HEK293 (cell line): ENCODE results near the gene HIF1AN.

Experiments
- CTCF ChIA-PET: fragments of 350-600 bp; formaldehyde crosslinking; extraction: SDS; loops from one replicate; lab custom pipeline; 2021; ENCODE audit warnings: antibody characterized with exemption; lab: Yijun Ruan, JAX
- POLR2A ChIA-PET: fragments of 300-600 bp; formaldehyde crosslinking; extraction: SDS; loops from one replicate; lab custom pipeline; 2020; ENCODE audit warnings: antibody characterized with exemption, inconsistent platforms; lab: Yijun Ruan, JAX
- H3K27ac ChIP-seq: fragments of 200-500 bp; sonication (Bioruptor generic); 2 replicates; pipeline ENCODE4 v1.5.1; 2014; ENCODE audit warnings: low read depth, low read length, control low read depth, inconsistent platforms; ENCODE audit errors: extremely low read depth
- H3K36me3 ChIP-seq, 2 experiments: fragments of 200-500 bp in 1 of 2; sonication (Bioruptor generic) in 1 of 2; 1 replicate in 1 of 2; 2 replicates in 1 of 2; pipeline ENCODE4 v1.5.1; 2014 to 2017; ENCODE audit warnings: inconsistent platforms in 2 of 2, low read length in 2 of 2; ENCODE audit not compliant: control insufficient read depth in 2 of 2, insufficient read depth in 1 of 2
- H3K4me1 ChIP-seq: fragments of 200-500 bp; sonication (Bioruptor generic); 2 replicates; pipeline ENCODE4 v1.5.1; 2014; ENCODE audit warnings: mild to moderate bottlenecking, low read length, inconsistent platforms; ENCODE audit not compliant: control insufficient read depth, insufficient read depth
- H3K4me3 ChIP-seq: 2 replicates; pipeline ENCODE4 v1.5.1; 2011; ENCODE audit warnings: low read depth, mild to moderate bottlenecking, control low read depth, low read length, moderate library complexity
- H3K9me3 ChIP-seq: fragments of 200-500 bp; sonication (Bioruptor generic); 2 replicates; pipeline ENCODE4 v1.5.1; 2014; ENCODE audit warnings: low read depth, low read length, inconsistent platforms; ENCODE audit not compliant: control insufficient read depth, insufficient read depth
- FEZF1 ChIP-seq: fragments of 450-650 bp; formaldehyde crosslinking; IDR thresholded peaks from 2 replicates; pipeline ENCODE4 v1.5.1; 2016; ENCODE audit warnings: missing biosample characterization, missing genetic modification characterization
- SP3 ChIP-seq: fragments of 450-650 bp; formaldehyde crosslinking; IDR thresholded peaks from 2 replicates; pipeline ENCODE4 v1.5.1; 2016; ENCODE audit warnings: missing biosample characterization, missing genetic modification characterization
- TCF7L2 ChIP-seq: IDR thresholded peaks from 2 replicates; pipeline ENCODE4 v1.6.1; 2011; ENCODE audit warnings: low read depth, mild to moderate bottlenecking, inconsistent platforms, low read length, moderate library complexity, borderline replicate concordance
- ZNF292 ChIP-seq: fragments of 450-650 bp; formaldehyde crosslinking; IDR thresholded peaks from 2 replicates; pipeline ENCODE4 v1.5.1; 2016; ENCODE audit warnings: low read depth, missing biosample characterization, missing genetic modification characterization, borderline replicate concordance
- ZNF394 ChIP-seq: fragments of 450-650 bp; formaldehyde crosslinking; IDR thresholded peaks from 2 replicates; pipeline ENCODE4 v1.5.1; 2016; ENCODE audit warnings: missing biosample characterization, missing genetic modification characterization, mild to moderate bottlenecking, moderate library complexity, borderline replicate concordance
- ZNF48 ChIP-seq: fragments of 450-650 bp; formaldehyde crosslinking; IDR thresholded peaks from 2 replicates; pipeline ENCODE4 v1.5.1; 2016; ENCODE audit warnings: missing biosample characterization, missing genetic modification characterization
- ZNF561 ChIP-seq: fragments of 450-650 bp; IDR thresholded peaks from 2 replicates; pipeline ENCODE4 v1.5.1; 2018; ENCODE audit warnings: missing biosample characterization, missing genetic modification characterization, borderline replicate concordance
- ZNF623 ChIP-seq: fragments of 450-650 bp; formaldehyde crosslinking; IDR thresholded peaks from 2 replicates; pipeline ENCODE4 v1.5.1; 2016; ENCODE audit warnings: missing biosample characterization, missing genetic modification characterization
- ZNF777 ChIP-seq: fragments of 450-650 bp; formaldehyde crosslinking; IDR thresholded peaks from 2 replicates; pipeline ENCODE4 v1.5.1; 2017; ENCODE audit warnings: missing biosample characterization, missing genetic modification characterization, borderline replicate concordance
- TF ChIP-seq, protein P1 (sequence below): fragments of 450-650 bp; formaldehyde crosslinking; IDR thresholded peaks from 2 replicates; pipeline ENCODE4 v1.5.1; 2017; ENCODE audit warnings: missing biosample characterization, missing genetic modification characterization
- TF ChIP-seq, protein P2 (sequence below): fragments of 450-650 bp; formaldehyde crosslinking; IDR thresholded peaks from 2 replicates; pipeline ENCODE4 v1.5.1; 2016; ENCODE audit warnings: missing biosample characterization, missing genetic modification characterization
- TF ChIP-seq, protein P3 (sequence below): fragments of 450-650 bp; formaldehyde crosslinking; IDR thresholded peaks from 2 replicates; pipeline ENCODE4 v1.5.1; 2016; ENCODE audit warnings: missing biosample characterization, missing genetic modification characterization, low read depth
- TF ChIP-seq, protein P4 (sequence below): fragments of 450-650 bp; formaldehyde crosslinking; conservative IDR thresholded peaks from 2 replicates; pipeline ENCODE4 v1.5.1; 2016; ENCODE audit warnings: low read depth, missing biosample characterization, missing genetic modification characterization
- TF ChIP-seq, protein P5 (sequence below): fragments of 450-650 bp; formaldehyde crosslinking; IDR thresholded peaks from 2 replicates; pipeline ENCODE4 v1.5.0; 2017; ENCODE audit warnings: missing biosample characterization, missing genetic modification characterization, borderline replicate concordance

Gene HIF1AN

DNA sequence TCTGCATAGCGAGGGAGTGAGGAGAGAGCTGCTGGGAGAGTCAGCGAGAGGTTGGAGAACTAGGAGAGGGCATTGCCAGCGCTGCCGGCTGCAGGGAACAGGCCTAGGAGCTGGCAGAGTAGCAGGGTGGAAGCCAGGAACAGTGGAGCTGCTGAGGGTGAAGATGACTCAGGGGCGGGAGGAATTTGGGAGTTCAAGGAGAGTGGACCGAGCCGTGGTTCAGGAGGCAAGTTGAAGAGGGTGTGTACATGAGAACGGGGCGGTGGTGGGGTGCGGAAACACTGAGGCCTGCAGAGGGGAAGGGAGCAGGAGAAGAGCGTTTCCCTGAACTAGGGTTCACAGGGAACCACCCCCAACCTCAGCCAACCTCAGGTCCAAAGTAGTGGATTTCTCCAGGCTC is 31.5 kb downstream of the HIF1AN start:
- CTCF ChIA-PET, result interaction anchor here (0.7 to 3.7 kb wide), 3 partner anchors 176 to 311 kb away, joined by 3 to 38 read pairs (median 7); no protein-coding TSS in a partner anchor
- Histone ChIP-seq H3K9me3 (no peaks in the 10 kb centered on the region), H3K36me3 (no peaks in the 10 kb centered on the region)
- POLR2A ChIA-PET, result no interaction called here
- TF ChIP-seq SP3 (tag by site-specific recombination) (no peak), ZNF561 (tag by site-specific recombination) (no peak)
- TF ChIP-seq, protein P1, sequence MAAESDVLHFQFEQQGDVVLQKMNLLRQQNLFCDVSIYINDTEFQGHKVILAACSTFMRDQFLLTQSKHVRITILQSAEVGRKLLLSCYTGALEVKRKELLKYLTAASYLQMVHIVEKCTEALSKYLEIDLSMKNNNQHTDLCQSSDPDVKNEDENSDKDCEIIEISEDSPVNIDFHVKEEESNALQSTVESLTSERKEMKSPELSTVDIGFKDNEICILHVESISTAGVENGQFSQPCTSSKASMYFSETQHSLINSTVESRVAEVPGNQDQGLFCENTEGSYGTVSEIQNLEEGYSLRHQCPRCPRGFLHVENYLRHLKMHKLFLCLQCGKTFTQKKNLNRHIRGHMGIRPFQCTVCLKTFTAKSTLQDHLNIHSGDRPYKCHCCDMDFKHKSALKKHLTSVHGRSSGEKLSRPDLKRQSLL (tag by site-specific recombination), result no peak
- TF ChIP-seq, all 188 proteins: peak for 0
- H3K27ac ChIP-seq, result no peak overlapping the region
- H3K4me3 ChIP-seq, result no peak overlapping the region
- H3K4me1 ChIP-seq, result no peaks in the 10 kb centered on the region

DNA sequence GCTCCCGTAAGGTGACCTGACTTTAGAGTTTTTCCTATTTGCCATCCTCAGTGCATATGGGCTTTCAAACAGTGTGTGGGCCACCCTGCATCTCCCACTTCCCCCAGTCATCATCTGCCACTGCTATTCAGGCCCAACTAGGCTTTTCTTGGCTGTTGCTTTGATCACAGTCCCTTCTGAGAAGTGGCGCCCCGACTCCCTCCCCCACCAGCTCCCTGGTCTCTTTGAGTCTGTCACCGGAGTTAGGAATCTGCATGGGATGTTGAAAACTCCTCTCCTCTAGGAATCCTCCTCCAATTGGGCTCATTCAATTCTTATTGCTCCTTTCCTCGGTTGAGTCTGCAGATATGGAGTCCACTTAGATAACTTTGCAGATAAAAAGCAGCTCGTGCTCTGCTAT is 32.1 kb downstream of the HIF1AN start:
- POLR2A ChIA-PET, result interaction anchor here (0.6 kb wide), 1 partner anchor 25 kb away, joined by 3 read pairs; no protein-coding TSS in a partner anchor

DNA sequence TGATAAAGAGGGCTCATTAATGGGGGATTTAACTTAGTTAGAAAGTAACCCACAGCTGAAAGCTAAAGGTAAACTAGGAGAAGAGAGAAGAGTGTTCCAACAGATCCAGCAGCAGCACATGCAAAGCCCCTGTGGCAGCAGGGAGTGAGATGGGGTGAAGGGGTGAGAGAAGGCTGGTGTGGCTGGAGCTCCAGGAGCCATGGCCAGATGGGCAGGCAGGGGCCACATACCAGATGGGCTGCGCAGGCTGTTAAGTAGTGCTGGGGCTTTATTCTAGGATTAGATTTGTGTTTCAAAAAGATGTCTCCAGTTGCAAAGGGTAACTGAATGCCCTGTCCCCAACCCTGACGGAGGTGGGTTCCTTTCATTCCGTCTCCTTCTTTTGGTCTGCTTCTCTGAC is 33.2 kb downstream of the HIF1AN start:
- Histone ChIP-seq H3K4me3 (no peak overlapping the region), H3K27ac (no peak overlapping the region), H3K36me3 (no peaks in the 10 kb centered on the region), H3K4me1 (no peaks in the 10 kb centered on the region), H3K9me3 (no peaks in the 10 kb centered on the region)
- POLR2A ChIA-PET, result no interaction called here
- CTCF ChIA-PET, result interaction anchor here (0.5 to 3.7 kb wide), 17 partner anchors 8 to 535 kb away, joined by 3 to 38 read pairs (median 4); no protein-coding TSS in a partner anchor
- TF ChIP-seq, protein P2, sequence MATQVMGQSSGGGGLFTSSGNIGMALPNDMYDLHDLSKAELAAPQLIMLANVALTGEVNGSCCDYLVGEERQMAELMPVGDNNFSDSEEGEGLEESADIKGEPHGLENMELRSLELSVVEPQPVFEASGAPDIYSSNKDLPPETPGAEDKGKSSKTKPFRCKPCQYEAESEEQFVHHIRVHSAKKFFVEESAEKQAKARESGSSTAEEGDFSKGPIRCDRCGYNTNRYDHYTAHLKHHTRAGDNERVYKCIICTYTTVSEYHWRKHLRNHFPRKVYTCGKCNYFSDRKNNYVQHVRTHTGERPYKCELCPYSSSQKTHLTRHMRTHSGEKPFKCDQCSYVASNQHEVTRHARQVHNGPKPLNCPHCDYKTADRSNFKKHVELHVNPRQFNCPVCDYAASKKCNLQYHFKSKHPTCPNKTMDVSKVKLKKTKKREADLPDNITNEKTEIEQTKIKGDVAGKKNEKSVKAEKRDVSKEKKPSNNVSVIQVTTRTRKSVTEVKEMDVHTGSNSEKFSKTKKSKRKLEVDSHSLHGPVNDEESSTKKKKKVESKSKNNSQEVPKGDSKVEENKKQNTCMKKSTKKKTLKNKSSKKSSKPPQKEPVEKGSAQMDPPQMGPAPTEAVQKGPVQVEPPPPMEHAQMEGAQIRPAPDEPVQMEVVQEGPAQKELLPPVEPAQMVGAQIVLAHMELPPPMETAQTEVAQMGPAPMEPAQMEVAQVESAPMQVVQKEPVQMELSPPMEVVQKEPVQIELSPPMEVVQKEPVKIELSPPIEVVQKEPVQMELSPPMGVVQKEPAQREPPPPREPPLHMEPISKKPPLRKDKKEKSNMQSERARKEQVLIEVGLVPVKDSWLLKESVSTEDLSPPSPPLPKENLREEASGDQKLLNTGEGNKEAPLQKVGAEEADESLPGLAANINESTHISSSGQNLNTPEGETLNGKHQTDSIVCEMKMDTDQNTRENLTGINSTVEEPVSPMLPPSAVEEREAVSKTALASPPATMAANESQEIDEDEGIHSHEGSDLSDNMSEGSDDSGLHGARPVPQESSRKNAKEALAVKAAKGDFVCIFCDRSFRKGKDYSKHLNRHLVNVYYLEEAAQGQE (tag by site-specific recombination), result no peak
- TF ChIP-seq, protein P3, sequence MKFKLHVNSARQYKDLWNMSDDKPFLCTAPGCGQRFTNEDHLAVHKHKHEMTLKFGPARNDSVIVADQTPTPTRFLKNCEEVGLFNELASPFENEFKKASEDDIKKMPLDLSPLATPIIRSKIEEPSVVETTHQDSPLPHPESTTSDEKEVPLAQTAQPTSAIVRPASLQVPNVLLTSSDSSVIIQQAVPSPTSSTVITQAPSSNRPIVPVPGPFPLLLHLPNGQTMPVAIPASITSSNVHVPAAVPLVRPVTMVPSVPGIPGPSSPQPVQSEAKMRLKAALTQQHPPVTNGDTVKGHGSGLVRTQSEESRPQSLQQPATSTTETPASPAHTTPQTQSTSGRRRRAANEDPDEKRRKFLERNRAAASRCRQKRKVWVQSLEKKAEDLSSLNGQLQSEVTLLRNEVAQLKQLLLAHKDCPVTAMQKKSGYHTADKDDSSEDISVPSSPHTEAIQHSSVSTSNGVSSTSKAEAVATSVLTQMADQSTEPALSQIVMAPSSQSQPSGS (tag by site-specific recombination), result no peak
- TF ChIP-seq ZNF48 (tag by site-specific recombination) (no peak), ZNF292 (tag by site-specific recombination) (no peak), TCF7L2 (no peak), ZNF623 (peak; percentile 89), ZNF394 (tag by site-specific recombination) (no peak)
- TF ChIP-seq, protein P4, sequence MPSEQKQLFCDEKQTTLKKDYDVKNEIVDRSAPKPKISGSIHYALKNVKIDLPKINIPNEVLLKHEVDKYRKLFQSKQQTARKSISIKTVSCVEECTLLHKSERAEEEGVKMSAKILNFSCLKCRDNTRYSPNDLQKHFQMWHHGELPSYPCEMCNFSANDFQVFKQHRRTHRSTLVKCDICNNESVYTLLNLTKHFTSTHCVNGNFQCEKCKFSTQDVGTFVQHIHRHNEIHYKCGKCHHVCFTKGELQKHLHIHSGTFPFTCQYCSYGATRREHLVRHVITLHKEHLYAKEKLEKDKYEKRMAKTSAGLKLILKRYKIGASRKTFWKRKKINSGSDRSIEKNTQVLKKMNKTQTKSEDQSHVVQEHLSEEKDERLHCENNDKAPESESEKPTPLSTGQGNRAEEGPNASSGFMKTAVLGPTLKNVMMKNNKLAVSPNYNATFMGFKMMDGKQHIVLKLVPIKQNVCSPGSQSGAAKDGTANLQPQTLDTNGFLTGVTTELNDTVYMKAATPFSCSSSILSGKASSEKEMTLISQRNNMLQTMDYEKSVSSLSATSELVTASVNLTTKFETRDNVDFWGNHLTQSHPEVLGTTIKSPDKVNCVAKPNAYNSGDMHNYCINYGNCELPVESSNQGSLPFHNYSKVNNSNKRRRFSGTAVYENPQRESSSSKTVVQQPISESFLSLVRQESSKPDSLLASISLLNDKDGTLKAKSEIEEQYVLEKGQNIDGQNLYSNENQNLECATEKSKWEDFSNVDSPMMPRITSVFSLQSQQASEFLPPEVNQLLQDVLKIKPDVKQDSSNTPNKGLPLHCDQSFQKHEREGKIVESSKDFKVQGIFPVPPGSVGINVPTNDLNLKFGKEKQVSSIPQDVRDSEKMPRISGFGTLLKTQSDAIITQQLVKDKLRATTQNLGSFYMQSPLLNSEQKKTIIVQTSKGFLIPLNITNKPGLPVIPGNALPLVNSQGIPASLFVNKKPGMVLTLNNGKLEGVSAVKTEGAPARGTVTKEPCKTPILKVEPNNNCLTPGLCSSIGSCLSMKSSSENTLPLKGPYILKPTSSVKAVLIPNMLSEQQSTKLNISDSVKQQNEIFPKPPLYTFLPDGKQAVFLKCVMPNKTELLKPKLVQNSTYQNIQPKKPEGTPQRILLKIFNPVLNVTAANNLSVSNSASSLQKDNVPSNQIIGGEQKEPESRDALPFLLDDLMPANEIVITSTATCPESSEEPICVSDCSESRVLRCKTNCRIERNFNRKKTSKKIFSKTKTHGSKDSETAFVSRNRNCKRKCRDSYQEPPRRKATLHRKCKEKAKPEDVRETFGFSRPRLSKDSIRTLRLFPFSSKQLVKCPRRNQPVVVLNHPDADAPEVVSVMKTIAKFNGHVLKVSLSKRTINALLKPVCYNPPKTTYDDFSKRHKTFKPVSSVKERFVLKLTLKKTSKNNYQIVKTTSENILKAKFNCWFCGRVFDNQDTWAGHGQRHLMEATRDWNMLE (tag by site-specific recombination), result no peak

More for the DNA sequence above, 32.1 kb downstream of the HIF1AN start:
- CTCF ChIA-PET, result interaction anchor here (0.6 to 3.7 kb wide), 11 partner anchors 12 to 472 kb away, joined by 3 to 38 read pairs (median 4); no protein-coding TSS in a partner anchor
- no peaks in the 10 kb centered on the region for H3K4me1 ChIP-seq
- H3K36me3 ChIP-seq, result no peaks in the 10 kb centered on the region
- H3K27ac ChIP-seq, result no peak overlapping the region
- no peak overlapping the region for H3K4me3 ChIP-seq
- TF ChIP-seq, protein P5, sequence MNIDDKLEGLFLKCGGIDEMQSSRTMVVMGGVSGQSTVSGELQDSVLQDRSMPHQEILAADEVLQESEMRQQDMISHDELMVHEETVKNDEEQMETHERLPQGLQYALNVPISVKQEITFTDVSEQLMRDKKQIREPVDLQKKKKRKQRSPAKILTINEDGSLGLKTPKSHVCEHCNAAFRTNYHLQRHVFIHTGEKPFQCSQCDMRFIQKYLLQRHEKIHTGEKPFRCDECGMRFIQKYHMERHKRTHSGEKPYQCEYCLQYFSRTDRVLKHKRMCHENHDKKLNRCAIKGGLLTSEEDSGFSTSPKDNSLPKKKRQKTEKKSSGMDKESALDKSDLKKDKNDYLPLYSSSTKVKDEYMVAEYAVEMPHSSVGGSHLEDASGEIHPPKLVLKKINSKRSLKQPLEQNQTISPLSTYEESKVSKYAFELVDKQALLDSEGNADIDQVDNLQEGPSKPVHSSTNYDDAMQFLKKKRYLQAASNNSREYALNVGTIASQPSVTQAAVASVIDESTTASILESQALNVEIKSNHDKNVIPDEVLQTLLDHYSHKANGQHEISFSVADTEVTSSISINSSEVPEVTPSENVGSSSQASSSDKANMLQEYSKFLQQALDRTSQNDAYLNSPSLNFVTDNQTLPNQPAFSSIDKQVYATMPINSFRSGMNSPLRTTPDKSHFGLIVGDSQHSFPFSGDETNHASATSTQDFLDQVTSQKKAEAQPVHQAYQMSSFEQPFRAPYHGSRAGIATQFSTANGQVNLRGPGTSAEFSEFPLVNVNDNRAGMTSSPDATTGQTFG (tag by site-specific recombination), result no peak
- no peak for TF ChIP-seq ZNF777
- no peak for TF ChIP-seq FEZF1 (tag by site-specific recombination)
- no peaks in the 10 kb centered on the region for H3K9me3 ChIP-seq
